Stimulated activated CD4-positive, alpha-beta T cell treated with anti-CD3 and anti-CD28 coated beads, Interleukin-4, amount 100 ng/mL, for 48 hours (primary cell): ENCODE results near the gene SMIM13.

Source experiments
- DNase-seq, 2 donors: peaks; one replicate each; pipeline ENCODE4 v3.0.0-alpha.2; 2020; ENCODE audit warnings: low read depth in 2 of 2

Gene SMIM13

GRCh38 chr6:11153447-11153846 is 59.8 kb downstream of the SMIM13 start:
- no peak for DNase-seq

DNA sequence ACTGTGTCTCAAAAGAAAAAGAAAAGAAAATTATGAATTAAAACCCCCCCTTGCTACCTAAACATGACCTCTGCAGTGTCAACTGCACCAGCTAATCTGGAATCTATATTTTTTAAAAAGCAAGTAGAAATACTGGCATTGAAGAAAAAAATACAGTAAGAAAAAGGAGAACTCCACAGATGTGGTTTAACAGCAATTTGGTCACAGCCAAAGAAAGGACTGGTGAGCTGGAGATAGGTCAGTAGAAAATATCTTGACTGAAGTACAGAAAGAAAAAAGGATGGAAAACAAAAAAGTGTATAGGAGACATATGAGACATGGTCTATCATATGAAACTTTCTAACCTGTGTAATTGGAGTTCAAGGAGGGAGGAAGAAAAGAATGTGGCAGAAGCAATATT is 62.0 kb downstream of the SMIM13 start:
- no peak for DNase-seq

- DNase-seq, result no peak
Measured at GRCh38 chr6:11160199-11160598, 66.6 kb downstream of the SMIM13 start.

DNA sequence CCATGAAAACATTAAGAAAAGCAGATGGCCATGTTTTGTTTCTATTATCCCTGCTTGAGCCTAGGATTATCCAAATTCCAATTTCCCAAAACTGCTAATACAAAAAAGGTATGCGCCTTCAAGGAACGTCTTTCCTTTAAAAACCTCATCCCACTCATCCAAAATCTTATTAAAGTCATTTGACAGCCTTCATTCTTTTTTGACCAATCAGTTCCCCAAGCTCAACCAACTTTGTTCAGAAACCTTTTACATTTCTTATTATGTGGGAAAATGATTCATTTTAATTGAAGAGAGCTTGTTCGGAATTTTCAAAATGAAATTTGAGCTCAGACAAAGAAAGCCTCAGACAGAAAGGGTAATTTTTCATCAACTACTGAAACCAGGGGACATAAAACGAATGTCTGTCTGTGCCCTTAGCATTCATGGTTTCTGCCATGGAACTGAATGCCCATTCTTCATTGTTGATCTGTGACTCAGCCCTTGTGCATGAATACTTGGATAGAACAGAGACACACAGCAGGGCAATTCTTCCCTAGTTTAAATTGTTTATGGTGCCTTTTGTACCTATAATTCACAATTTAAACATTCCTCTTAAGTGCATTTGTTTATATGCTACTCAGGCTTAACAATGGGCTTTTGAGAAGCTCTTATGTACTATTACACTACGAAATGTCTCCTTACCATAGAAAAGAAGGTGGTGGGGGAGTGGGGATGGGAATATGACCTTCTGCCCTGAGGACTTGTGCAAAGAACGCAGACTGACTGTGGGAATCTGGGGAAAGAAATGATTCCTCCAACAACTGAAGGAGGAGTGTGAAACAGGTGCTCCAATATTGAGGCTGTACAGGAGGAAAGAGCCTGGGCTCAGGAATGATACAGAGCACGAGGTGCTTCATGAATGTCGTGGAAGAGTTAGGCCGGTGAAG is 67.7 kb downstream of the SMIM13 start:
- no peak for DNase-seq

DNA sequence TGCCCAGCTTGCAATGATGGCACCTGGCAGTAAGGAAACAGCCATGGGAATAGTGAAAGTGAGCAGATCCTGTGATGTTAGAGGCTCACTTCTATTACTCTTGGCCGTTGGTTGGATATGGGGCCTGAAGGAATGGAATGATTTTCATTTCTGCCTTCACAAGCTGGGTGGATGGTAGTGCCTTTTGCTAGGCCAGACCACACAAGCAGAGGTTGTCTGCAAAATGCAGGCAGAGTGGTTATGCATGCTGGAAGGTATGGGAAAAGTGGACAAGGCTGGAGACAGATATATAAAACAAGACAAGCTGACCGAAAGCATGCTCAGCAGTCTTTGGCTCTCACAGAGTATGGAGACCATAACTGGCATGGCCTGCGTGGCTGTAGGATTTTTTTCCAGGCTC is 68.6 kb downstream of the SMIM13 start:
- DNase-seq, result no peak

DNA sequence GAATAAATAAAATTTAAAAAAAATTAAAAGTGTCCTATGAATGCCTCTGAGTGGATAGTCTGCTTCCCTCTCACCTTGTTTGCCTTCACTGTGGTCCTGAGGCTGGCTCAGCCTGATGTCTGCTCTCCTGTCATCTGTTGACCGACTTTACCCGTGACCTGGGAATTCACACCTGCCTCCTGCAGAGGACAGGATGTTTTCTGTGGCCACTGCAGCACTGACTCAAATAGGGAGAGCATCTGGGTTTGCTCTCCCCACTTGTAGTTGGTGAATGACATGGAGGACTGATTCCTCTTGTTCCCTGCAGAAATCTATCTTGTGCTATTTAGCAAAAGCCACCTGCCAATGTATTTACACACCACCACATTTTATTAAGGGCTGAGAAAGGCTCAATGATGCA is 70.3 kb downstream of the SMIM13 start:
- DNase-seq, result no peak

DNA sequence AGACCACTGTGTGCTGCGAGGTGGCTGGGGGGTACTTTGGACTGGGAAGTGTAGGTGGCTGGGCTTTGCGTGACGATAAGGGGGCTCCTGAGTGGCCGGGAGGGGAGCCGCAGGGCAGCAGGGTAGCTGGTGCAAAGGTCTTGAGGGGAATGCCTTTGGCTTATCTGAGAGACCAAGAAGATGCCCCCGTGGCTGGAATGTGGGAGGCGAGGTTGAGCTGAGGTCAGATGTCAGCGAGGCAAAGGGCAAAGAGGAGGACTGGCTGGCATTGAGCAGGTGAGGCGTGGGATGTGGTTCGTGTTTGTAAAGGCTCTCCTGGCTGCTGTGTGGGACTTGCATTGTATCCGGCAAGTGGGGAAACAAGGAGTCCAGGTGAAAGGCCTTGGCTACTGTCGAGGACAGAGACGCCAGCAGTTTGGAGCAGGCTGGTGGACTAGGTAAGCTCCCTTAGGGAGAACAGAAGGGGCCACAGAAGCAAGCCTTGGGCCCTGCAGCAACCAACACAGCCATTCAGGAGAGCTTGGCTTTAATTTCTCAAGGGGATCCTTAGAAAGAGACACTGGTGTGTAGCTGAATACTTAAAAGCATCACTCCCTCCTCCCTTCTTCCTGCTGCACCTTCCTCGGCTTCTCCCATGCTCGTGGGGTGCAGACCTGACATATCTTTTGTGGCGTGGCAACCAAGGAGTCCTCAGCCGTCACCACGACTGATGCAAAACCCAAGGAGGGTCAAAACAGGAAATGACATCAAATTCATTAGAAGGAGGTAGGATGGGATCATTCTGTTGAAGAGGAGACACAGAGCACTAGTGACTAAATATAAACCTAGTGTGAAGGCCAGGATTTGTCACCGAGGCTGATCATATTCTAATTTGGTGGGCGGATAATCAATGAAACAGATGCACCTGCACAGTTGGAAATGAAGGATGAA is 71.3 kb downstream of the SMIM13 start:
- no peak for DNase-seq

DNA sequence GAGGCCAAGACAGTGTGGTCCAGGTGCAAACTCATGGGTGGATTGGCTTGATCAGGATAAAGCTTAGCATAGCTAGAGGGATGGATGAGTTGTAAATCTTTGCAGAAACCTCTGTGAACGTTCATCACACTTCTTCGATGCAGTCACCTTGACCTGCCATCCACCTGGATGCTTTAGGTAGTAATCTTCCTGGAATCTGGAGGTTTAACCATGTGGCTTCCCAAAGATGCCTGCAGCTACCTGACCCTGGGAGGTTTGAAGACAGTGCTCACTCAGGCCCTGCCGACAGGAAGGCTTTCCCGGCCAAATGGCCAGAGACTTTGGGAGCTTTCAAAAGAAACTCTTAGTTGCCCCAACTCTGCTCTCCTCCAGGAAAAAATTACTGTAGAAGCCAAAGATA is 73.3 kb downstream of the SMIM13 start:
- no peak for DNase-seq

GRCh38 chr6:11168091-11168635 is 74.5 kb downstream of the SMIM13 start:
- no peak for DNase-seq

GRCh38 chr6:11171952-11172351 is 78.3 kb downstream of the SMIM13 start:
- DNase-seq, result no peak

DNA sequence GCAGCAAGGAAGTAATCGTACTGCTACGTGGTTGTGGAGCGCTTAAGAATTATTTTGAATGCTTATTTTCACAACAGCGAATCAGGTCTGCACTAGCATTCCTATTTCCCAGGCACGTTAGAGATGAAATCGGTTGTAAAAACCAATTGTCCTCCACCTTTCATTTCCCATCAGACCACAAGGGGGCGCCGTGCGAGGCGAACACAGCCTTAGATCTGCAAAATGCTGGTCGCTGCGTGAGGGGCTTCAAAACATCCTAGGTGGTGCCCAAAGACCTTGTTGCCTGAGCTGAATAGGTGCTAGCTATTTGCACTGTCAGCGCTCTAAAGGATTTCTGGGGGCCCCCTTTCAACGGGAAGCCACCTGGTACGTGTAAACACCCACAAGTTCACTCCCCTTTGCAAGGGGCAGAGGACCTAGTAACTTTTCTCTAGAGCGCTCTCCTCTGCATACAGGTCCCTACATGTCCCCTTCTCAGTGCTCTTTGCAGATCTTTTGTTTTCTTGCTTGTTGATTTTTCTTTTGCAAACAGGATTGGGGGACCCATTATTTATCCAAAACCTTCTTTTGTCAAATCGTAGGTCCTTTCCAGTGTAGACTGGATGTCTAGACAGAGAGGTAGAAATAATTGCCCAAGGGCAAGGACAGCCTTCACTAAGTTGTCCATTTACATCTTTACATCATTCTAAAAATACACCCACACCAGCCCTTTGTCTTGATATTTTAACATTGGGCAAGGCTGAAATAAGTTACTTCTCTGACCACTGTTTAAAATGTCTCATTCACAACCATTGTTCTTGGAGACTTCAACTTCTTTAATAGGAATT is 79.1 kb downstream of the SMIM13 start:
- DNase-seq, result peak; percentile 62 to 82

DNA sequence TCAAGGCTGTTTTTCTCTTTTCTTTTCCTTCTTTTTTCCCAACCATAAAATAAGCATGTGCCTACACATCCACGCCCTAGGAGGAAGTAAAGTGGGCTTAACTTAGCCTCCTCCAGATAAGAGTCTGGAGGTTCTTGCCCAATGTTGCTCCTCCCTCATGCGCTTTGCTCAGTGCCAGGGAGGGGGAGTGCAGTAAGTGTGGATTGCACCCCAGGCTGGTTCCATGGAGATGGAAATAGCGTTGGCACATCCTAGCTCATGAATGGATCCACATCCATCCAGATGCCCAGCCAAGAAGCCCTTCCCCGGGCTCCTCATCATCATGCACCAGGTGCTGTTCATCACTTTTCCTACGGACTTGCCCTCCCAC is 80.6 kb downstream of the SMIM13 start:
- DNase-seq, result no peak

- no peak for DNase-seq
Measured at GRCh38 chr6:11177271-11177670, 83.6 kb downstream of the SMIM13 start.

- no peak for DNase-seq
Measured at GRCh38 chr6:11179088-11179418, 85.4 kb downstream of the SMIM13 start.

- DNase-seq, result no peak
Measured at GRCh38 chr6:11179419-11180202, 86.0 kb downstream of the SMIM13 start.

DNA sequence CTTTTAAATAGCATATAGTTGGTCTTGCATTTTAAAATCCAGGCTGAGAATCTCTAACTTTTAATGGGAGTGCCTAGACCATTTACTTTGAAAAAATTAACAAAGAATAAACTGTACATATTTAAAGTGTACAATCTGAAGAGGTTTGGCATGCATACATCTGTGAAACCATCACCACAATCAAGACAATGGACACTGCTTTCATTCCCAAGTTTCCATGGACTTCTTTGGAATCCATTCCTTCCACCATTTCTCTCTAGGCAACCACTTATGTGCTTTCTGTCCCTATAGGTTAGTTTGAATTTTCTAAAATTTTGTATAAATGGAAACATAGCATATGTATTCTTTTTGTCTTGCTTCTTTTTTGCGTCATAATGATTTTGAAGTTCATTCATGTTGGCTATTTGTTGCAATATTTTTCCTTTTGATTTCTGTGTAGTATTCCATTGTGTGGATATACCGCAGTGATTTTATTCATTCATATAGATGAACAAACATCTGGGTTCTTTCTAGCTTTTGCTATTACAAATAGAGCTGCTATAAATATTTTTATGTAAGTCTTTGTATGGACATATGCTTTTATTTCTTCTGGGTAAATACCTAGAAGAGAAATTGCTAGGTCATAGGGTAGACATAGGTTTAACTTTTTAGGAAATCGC is 88.0 kb downstream of the SMIM13 start:
- DNase-seq, result no peak

DNA sequence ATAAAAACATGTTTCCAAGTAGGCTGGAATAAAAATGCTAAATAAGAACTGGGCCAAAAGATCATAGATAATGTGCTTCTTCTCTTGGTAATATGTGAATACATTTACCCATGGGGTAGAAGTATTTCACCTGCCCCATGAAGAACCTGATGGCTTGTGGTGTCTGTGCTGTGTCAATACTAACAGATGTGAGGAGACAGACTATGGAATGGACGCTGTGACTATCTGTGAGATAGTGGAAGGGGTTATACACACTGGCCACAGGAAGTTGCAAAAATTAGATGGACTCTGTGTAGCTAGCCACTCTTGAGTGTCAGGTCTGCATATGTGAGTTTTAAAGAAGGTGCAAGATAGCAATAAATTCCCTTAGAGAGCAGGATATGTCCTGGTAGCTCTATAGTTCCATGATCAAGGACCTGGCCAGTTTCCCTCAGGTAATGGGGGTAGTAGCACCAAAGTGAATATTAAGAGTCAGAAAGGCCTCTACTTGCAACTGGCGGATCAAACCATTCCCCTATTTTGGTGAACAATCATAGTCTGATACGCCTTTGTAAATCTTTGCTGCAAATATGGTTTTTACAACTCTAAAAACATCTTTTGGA is 90.2 kb downstream of the SMIM13 start:
- no peak for DNase-seq

DNA sequence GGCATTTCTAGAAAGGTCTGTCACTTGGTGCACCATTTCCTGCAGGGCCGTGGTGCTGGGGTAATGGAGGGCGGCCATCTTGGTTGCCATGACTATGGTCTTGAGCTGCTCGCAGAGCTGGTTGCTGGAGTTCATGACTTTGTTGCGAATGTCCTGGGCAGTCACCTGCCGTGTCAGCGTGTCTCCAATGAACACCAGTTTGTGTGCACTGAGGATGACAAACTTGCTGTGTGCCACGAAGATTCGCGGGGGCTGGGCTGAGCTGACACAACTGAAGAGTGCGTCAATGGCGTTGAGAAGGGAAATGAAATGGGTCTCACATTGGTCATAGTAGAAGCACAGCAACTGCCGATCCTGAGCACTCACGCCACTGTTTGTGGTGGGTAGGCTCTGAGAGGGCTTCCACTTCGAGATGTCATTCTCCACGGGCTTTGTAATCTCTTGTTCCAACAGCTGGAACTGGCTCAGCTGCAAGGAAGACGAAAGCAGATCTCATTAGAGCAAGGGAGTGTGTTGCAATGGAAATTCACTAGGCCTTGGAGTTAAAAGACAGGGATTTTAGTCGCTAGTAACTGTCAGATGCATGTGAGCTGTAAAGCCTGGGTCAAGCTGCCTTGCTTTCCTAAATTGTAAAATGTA is 91.7 kb downstream of the SMIM13 start:
- DNase-seq, result no peak

DNA sequence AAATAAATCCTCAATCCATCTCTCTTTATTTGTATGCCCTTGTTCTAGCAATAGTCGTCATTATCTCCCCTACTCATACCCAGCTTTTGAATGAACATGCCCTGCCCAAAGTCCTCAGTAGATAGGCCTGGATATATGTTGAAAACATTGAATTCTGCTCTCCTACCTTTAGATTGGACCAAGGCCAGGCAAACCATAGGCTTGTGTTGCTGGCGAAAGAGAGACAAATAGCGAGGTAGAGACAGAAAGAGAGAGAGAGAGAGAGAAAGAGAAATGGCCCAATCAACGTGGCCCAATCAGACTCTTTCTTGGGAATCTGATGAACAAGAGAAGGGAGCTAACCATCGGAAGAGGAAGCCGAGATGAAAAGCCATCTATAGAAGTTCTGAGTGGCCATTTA is 93.7 kb downstream of the SMIM13 start:
- no peak for DNase-seq
